IPS-15b (cell line): ENCODE results near the gene NAT14.
A peak's percentile ranks its signal among the peaks of the same experiment; 100 is the strongest.

ENCODE experiments used
- H3K27me3 ChIP-seq: one replicate; pipeline ENCODE4 v1.6.1; 2013; ENCODE audit warnings: low read length; ENCODE audit not compliant: control insufficient read depth, insufficient read depth
- H3K36me3 ChIP-seq: one replicate; pipeline ENCODE4 v1.6.1; 2013; ENCODE audit warnings: low read length; ENCODE audit not compliant: control insufficient read depth, insufficient read depth
- H3K4me1 ChIP-seq: one replicate; pipeline ENCODE4 v1.6.1; 2013; ENCODE audit warnings: mild to moderate bottlenecking, low read length; ENCODE audit not compliant: control insufficient read depth, insufficient read depth
- H3K4me3 ChIP-seq: one replicate; pipeline ENCODE4 v1.5.1; 2013; ENCODE audit warnings: low read depth, low read length
- H3K9ac ChIP-seq: one replicate; pipeline ENCODE4 v1.6.1; 2013; ENCODE audit warnings: low read depth, mild to moderate bottlenecking, low read length
- H3K9me3 ChIP-seq: one replicate; pipeline ENCODE4 v1.6.1; 2013; ENCODE audit warnings: mild to moderate bottlenecking, low read length; ENCODE audit not compliant: control insufficient read depth, insufficient read depth

NAT14 gene

DNA sequence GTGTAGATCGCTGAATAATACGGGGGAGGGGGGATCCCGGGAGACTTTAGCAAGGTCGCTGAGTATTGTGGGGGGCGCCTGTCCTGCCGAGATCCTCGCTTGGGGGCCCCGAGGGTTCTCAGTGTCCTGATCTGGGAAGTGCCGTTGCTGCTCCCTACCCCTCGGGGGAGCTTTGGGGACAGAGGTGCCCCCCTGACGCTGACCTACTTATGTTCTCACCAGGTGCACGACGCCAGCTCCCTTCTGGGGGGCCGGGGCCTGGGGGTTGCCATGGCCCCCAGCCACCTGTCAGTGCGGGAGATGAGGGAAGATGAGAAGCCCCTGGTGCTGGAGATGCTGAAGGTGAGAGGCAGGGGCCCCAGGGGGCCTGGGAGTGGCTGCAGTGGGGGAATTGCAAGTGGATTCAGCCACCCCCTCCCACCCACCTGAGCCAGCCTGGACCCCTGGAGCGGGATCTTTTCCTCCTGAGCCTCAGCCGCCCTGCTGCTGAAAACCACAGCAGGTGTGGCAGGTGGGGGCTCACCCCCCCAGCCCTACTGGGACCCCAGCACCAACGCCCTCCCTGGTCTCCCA lies 537 bp downstream of the NAT14 start:
- peaks cover 8% of the 10 kb centered on the region for H3K36me3 ChIP-seq
- H3K27me3 ChIP-seq = no peaks in the 10 kb centered on the region
- peak overlapping the region; percentile 65 for H3K9ac ChIP-seq
- no peaks in the 10 kb centered on the region for H3K9me3 ChIP-seq
- peaks cover 19% of the 10 kb centered on the region for H3K4me1 ChIP-seq
- peak overlapping the region; percentile 75 for H3K4me3 ChIP-seq

DNA sequence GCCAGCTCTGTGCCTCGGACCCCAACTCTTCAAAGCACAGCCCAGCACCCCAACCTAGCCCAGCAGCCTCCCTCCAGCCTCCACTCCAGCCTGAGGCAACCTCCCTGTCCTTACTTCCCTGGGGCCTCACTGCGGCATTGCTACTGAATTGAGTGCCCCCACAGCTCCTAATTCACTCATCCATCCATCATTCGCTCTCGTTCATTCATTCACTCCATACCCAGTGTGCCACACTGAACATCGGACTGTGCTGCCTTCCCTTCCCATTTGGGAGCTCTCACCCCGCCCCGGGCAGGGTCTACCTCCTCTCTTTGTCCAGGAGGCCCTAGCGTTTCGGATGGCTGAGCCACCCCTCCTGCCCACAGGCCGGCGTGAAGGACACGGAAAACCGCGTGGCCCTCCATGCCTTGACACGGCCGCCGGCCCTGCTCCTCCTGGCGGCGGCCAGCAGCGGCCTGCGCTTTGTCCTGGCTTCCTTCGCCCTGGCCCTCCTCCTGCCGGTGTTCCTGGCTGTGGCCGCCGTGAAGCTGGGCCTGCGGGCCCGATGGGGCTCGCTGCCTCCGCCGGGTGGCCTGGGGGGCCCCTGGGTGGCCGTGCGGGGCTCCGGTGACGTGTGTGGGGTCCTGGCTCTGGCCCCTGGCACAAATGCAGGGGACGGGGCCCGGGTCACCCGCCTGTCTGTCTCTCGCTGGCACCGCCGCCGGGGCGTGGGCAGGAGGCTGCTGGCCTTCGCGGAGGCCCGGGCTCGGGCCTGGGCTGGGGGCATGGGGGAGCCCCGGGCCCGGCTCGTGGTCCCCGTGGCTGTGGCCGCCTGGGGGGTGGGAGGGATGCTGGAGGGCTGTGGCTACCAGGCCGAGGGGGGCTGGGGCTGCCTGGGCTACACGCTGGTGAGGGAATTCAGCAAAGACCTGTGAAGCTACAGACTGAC lies 1.3 kb downstream of the NAT14 start:
- peaks cover 17% of the 10 kb centered on the region for H3K4me1 ChIP-seq
- no peaks in the 10 kb centered on the region for H3K9me3 ChIP-seq
- H3K27me3 ChIP-seq = no peaks in the 10 kb centered on the region
- H3K36me3 ChIP-seq = peaks cover 8% of the 10 kb centered on the region
- peak overlapping the region; percentile 75 for H3K4me3 ChIP-seq
- H3K9ac ChIP-seq = no peak overlapping the region

DNA sequence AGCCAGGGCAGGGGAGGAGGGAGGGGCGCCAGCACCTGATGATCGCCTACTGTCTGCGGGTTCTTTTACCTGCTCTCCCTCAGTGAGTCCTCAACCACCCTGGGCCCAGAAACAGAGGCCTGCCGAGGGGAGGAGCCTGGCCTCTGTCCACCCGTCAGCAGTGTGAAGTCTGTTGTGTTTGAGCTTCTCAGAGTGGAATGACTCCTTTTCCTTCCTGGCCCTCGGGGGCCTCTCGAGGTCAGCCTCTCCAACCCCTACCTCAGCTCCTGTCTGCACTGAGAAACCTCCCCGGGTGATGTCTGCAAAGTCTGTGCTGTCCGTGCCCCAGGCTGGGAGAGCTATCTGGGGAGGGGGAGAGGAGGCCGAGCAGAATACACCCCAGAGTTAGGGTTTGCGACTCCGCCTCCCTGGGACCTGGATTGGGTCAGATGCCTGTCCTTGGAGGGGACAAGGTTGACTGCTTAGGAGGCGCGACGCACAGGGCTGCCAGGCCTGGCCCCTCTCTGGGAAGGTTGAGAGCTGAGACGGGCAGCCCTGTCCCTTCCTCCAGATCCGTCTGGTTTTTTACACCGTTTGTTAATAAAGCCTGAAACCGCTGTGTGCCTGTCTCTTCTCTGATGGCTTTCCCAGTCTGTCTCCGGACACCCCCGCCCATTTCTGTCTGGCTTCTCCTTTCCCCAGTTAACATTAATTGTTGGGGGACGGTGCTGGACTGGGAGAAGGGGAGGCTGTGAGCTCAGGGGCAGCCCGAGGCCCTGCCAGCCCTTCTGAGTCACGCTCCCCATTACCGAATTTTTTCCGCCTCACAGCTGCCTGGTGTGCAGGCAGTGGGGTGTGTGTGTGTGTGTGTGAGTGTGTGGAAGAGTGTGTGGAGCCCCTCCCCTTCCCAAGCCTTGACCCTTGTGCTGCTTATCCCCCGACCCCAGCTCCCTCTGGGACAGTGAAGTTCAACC lies 2.3 kb downstream of the NAT14 start:
- Histone ChIP-seq H3K36me3 (peaks cover 8% of the 10 kb centered on the region), H3K9ac (no peak overlapping the region), H3K4me1 (peaks cover 17% of the 10 kb centered on the region), H3K27me3 (no peaks in the 10 kb centered on the region), H3K4me3 (peak overlapping the region; percentile 18), H3K9me3 (no peaks in the 10 kb centered on the region)

DNA sequence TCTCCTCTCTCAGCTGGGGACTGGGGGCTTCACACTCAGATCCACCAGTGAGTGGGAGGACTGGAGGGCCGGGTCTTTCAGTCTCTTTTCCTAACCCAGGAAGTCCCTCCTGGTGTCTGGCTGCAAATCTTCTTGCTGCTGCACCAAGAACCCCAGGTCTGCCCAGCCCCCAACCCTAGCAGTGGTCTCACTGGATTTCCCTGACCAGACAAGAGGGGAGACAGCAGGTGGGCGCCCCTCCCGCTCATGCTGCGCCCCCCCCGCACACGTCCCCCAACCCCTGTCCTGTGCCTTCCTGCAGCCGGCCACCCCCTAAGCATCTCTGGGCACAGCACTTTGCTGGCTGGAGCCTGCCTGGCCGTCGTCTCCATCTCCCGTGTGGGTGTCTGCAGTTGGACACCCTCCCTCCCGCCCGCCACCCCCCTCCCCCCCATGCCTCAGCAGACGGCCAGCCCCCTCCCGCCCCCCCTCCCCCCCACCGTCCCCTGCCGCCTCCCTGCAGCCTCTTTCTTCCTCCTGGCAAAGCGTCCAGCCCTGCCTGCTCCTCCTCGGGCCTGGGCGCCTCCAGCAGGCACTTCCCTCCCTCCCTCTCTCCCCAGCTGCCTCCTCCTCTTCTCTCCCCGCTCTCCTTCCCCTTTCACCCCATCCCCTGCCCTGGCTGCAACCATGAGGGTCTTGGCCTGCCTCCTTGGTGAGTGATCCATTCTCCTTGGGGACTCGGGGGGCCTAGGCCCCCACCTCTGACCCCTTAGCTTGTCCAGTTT lies 3.1 kb downstream of the NAT14 start, which contains the start of gene SSC5D:
Gene SSC5D, plus strand, starts transcription at position 513 of the 764 bp plus-strand sequence. Its CDS starts 154 bp downstream, at position 667.
- Histone ChIP-seq H3K9ac (peak within 1 kb of the TSS; percentile 70), H3K27me3 (no peaks in the 10 kb centered on the region), H3K36me3 (peaks cover 2% of the 10 kb centered on the region), H3K9me3 (no peaks in the 10 kb centered on the region), H3K4me1 (peaks cover 17% of the 10 kb centered on the region), H3K4me3 (peak within 1 kb of the TSS; percentile 46)

DNA sequence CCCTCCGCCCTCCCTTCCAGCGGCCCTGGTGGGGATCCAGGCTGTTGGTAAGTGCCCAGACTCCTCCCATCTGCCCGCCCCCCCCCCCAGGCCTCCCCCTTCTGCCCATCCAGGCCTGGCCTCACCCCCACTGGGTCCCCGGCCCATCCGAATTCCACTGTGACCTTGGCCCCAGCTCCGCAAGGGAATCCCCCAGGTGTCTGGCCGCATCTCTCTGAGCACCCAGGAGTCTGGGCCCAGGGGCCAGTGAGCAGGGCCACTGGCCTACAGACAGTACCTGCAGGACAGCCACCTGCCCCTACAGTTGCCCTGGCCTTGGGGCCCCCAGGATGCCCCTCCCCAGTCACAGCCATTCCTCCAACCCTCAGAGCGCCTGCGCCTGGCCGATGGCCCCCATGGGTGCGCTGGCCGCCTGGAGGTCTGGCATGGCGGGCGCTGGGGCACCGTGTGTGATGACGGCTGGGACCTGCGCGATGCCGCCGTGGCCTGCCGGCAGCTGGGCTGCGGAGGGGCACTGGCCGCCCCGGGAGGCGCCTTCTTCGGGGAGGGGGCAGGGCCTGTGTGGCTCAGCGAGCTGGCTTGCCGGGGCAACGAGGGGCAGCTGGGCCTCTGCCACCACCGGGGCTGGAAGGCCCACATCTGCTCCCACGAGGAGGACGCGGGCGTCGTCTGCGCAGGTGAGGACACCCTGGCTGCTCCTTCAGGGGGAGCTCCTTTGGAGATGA lies 4.2 kb downstream of the NAT14 start:
- Histone ChIP-seq H3K36me3 (no peaks in the 10 kb centered on the region), H3K4me1 (peaks cover 17% of the 10 kb centered on the region), H3K4me3 (no peak overlapping the region), H3K9me3 (no peaks in the 10 kb centered on the region), H3K27me3 (no peaks in the 10 kb centered on the region), H3K9ac (peak overlapping the region; percentile 70)

DNA sequence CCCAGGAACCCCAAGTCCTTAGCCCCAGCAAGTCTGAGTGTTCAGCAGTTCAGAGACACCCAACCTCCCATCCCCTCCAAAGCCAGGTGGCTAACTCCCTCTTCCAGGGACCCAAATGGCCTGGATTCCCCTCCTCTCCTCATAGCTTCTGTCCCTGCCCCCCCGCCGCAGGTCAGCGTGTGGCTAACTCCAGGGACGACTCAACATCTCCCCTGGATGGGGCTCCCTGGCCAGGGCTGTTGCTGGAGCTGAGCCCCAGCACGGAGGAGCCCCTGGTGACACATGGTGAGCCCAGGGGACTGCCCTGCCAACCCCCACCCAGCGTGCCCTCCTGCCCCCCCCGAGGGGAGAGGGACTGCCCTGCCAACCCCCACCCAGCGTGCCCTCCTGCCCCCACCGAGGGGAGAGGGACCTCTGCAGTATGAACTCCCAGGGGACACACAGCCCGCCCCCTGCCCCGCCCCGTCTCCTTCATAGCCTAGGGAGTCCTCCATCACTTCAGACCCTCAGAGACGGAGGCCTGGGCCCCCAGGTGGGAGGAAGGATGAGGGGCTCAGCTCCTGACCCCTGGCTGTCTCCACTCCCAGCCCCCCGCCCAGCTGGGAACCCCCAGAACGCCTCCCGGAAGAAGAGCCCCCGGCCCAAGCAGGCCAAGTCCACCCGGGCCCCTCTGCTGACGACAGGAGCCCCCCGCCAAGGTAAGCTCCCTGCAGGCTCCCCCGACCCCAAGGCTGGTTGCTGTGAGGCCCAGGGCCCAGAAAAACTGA lies 4.9 kb downstream of the NAT14 start:
- H3K36me3 ChIP-seq = peaks cover 2% of the 10 kb centered on the region
- H3K4me1 ChIP-seq = peaks cover 17% of the 10 kb centered on the region
- peak overlapping the region; percentile 70 for H3K9ac ChIP-seq
- no peak overlapping the region for H3K4me3 ChIP-seq
- no peaks in the 10 kb centered on the region for H3K27me3 ChIP-seq
- H3K9me3 ChIP-seq = no peaks in the 10 kb centered on the region

DNA sequence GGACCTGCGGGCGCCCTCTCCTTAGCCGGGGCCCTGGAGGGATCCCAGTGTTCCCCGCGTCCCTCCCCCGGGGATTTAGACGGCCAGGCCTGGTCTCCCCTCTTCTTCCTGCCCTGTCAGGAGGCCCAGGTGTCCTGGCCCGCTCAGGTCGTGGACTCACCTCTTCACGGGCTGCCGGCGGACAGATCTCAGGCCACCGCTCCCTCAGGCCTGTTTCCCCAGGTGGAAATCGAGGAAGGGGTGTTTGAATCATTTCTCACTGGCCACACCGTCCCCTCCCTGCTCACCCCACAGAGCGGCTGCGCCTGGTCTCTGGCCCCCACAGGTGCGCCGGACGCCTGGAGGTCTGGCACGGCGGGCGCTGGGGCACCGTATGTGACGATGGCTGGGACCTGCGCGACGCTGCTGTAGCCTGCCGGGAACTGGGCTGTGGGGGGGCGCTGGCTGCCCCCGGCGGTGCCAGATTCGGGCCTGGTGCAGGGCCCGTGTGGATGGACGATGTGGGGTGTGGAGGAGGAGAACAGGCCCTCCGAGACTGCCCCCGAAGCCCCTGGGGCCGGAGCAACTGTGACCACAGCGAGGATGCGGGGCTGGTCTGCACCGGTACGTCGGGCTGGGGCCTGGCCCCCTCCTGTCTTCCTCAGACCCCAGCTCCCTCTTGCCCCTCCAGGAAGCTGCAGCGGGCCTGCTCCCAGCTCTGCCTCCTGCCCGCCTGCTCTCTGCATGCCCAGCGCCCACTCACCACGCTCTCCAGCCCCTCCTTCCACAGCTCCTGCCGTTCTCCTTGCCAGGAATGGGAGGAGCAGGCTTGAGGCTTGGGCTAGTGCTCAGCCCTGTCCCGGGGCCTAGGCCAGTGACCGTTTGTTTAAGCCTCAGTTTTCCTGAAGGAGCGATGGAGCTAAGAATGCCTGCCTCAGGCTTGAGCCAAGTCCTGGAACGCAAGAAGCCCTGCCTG lies 5.8 kb downstream of the NAT14 start:
- Histone ChIP-seq H3K9ac (no peak overlapping the region), H3K9me3 (no peaks in the 10 kb centered on the region), H3K4me1 (peaks cover 18% of the 10 kb centered on the region), H3K4me3 (no peak overlapping the region), H3K36me3 (peaks cover 2% of the 10 kb centered on the region), H3K27me3 (no peaks in the 10 kb centered on the region)

DNA sequence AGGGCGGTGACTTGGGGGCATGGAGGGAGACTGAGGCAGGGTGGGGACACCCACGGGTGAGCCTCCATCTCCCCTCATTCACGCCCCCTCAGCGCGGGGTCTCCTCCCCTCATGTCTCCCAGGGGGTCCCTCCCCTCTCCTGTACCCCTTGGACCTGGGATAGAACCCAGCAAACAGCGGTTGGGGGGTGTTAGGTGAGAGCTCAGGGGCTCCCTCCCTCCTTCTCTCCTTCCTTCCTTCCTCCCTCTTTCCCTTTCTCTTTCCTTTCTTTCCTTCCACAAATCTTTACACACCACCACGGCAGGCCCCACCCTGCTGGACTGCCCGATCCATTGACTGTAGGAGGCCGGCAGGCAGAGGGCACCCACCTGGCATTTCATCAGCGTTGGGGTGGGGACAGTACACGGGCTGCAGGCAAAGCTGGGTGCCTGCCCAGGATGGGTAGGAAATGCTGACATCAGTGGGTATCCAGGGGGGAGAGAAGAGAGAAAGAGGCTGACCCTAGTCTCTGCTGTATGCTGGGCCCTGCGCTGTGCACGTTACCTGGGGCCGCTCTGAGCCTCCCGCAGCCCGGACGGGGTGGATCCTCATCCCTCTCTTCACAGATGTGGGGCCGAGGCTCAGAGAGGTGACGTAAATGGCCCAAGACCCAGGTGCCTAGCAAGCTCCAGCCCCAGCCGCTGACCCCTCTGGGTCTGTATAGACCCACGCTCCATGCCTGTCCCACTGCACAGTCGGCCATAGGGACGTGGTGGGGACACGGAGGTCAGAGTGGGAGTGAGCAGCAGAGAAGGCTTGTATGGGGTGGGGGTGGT lies 6.8 kb downstream of the NAT14 start:
- no peaks in the 10 kb centered on the region for H3K27me3 ChIP-seq
- H3K9me3 ChIP-seq = no peaks in the 10 kb centered on the region
- no peak overlapping the region for H3K4me3 ChIP-seq
- no peak overlapping the region for H3K9ac ChIP-seq
- H3K4me1 ChIP-seq = peaks cover 16% of the 10 kb centered on the region
- peaks cover 2% of the 10 kb centered on the region for H3K36me3 ChIP-seq

DNA sequence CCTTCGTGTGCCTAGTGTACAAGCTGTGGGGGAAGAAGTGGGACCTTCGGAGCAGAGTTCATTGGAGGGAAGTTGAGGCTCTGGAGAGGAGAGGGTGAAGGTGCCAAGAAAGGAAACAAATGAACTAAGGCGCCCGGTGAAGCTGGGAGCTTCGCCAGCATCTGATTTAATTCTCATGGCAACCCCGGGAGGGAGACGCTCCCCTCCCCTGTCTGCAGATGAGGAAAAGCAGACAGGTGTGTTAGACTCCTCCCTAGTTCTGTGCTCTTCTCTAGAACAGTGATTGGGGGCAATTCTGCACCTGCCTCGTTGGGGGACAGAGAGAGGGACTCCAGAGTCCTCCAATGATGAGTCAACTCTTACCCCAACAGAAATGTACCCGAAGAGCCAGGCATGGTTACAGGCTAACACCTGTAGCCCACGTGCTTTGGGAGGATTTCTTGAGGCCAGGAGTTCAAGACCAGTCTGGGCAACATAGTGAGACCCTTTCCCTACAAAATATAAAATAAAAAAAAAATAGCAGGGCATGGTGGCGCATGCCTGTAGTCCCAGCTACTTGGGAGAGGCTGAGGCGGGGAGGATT lies 7.5 kb downstream of the NAT14 start:
- Histone ChIP-seq H3K27me3 (no peaks in the 10 kb centered on the region), H3K36me3 (peaks cover 2% of the 10 kb centered on the region), H3K4me1 (peaks cover 11% of the 10 kb centered on the region), H3K9ac (no peak overlapping the region), H3K4me3 (no peak overlapping the region), H3K9me3 (no peaks in the 10 kb centered on the region)
